NB4 (cell line): ENCODE results near the gene CYB5R3.

Experiments
- DNase-seq: peaks from one replicate; pipeline ENCODE4 v3.0.0; 2010; ENCODE audit warnings: low read depth
- H3K4me3 ChIP-seq: one replicate; pipeline ENCODE4 v1.5.1; 2011; ENCODE audit warnings: mild to moderate bottlenecking, low read depth, low read length, moderate library complexity
- MAX ChIP-seq: IDR thresholded peaks from 2 replicates; pipeline ENCODE4 v1.6.1; 2011; ENCODE audit warnings: low read depth, low read length
- MYC ChIP-seq: IDR thresholded peaks from 2 replicates; pipeline ENCODE4 v1.6.1; 2011; ENCODE audit warnings: low read depth, low read length
- POLR2A ChIP-seq: IDR thresholded peaks from 2 replicates; pipeline ENCODE4 v1.6.1; 2011; ENCODE audit warnings: mild to moderate bottlenecking; ENCODE audit not compliant: insufficient read length; ENCODE audit errors: extremely low read depth
- TF ChIP-seq, protein P1 (sequence below): IDR thresholded peaks from one replicate; pipeline ENCODE4 v1.5.1; 2012; ENCODE audit warnings: low read depth, low read length

CYB5R3 gene

GRCh38 chr22:42633013-42633412, 16.2 kb downstream of the CYB5R3 start:
- no peak for TF ChIP-seq MAX
- TF ChIP-seq, protein P1, sequence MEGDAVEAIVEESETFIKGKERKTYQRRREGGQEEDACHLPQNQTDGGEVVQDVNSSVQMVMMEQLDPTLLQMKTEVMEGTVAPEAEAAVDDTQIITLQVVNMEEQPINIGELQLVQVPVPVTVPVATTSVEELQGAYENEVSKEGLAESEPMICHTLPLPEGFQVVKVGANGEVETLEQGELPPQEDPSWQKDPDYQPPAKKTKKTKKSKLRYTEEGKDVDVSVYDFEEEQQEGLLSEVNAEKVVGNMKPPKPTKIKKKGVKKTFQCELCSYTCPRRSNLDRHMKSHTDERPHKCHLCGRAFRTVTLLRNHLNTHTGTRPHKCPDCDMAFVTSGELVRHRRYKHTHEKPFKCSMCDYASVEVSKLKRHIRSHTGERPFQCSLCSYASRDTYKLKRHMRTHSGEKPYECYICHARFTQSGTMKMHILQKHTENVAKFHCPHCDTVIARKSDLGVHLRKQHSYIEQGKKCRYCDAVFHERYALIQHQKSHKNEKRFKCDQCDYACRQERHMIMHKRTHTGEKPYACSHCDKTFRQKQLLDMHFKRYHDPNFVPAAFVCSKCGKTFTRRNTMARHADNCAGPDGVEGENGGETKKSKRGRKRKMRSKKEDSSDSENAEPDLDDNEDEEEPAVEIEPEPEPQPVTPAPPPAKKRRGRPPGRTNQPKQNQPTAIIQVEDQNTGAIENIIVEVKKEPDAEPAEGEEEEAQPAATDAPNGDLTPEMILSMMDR, result no peak
- no peak for TF ChIP-seq MYC
- DNase-seq, result no peak
- H3K4me3 ChIP-seq, result no peak overlapping the region

GRCh38 chr22:42632096-42632495, 17.1 kb downstream of the CYB5R3 start:
- no peak for DNase-seq
- no peak overlapping the region for H3K4me3 ChIP-seq
- TF ChIP-seq POLR2A (no peak), MYC (no peak), MAX (no peak)
- TF ChIP-seq, protein P1, result peak; percentile 26

DNA sequence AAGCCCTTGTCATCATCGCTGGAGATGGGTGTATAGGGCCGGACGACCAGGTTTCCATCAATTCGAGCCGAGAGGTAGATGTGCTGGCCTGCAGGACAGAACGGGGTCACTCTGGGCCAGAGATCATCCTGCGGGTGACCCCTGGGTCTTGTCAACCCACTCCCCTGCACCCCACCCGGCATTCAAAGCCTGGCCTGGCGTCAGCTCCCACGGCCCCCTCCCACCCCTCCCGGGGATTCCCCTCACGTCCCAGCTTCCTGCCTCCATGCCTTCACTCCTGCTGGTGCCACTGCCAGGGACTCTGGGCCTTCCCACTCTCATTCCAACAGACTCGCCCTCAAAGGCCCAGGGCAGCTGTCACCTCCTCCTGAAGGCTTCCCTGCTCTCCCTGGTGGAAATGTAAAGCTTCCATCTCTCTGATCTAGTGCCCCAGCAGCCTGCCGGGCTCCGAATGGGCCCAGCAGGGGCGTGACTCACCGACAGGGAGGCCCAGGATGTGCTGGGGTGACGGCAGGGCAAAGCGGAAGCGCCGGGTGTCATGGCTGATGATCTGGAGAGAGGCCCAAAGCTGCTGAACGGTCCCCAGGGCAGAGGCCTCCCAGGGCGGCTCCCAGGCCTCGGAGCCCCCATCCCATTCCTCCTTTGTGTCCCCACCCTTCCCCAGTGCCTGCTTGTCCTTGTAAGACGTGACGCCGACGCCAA, 18.1 kb downstream of the CYB5R3 start:
- TF ChIP-seq, protein P1, result no peak
- TF ChIP-seq MAX, result no peak
- no peak for TF ChIP-seq MYC
- TF ChIP-seq POLR2A, result no peak
- no peak for DNase-seq
- H3K4me3 ChIP-seq, result no peak overlapping the region

- TF ChIP-seq MYC, result no peak
- DNase-seq, result no peak
- H3K4me3 ChIP-seq, result no peak overlapping the region
Measured at GRCh38 chr22:42630211-42630610, 19.0 kb downstream of the CYB5R3 start.

DNA sequence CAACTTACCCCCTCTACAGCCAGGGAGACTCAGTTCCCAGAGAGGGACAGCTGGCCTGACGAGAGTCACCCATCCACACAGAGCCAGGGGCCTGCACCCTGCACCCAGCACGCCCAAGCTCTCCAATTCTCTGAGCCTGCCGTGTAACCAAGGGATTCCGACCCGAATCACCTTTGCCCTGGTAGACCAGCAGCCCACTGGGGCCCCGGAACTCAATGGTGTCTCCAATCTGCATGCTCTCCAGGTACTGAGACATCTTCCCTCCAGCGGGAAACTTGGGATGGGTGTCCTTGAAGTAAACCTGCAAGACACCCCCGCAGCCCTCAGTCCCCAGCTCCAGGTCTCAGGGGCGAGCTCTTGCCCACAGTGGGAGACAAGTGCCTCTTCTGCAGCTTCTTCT, 21.2 kb downstream of the CYB5R3 start:
- no peak for DNase-seq
- TF ChIP-seq MYC (no peak), POLR2A (no peak), MAX (no peak)
- TF ChIP-seq, protein P1, result no peak
- no peak overlapping the region for H3K4me3 ChIP-seq

GRCh38 chr22:42626951-42627625, 22.1 kb downstream of the CYB5R3 start:
- no peak for DNase-seq
- no peak overlapping the region for H3K4me3 ChIP-seq
- no peak for TF ChIP-seq MYC
- TF ChIP-seq, protein P1, result no peak
